ENCODE data around the gene NCAM1.

- TF ChIP-seq POLR2AphosphoS5 (IDR thresholded peaks at IDR 0.05): no peak
- TF ChIP-seq, protein P1, sequence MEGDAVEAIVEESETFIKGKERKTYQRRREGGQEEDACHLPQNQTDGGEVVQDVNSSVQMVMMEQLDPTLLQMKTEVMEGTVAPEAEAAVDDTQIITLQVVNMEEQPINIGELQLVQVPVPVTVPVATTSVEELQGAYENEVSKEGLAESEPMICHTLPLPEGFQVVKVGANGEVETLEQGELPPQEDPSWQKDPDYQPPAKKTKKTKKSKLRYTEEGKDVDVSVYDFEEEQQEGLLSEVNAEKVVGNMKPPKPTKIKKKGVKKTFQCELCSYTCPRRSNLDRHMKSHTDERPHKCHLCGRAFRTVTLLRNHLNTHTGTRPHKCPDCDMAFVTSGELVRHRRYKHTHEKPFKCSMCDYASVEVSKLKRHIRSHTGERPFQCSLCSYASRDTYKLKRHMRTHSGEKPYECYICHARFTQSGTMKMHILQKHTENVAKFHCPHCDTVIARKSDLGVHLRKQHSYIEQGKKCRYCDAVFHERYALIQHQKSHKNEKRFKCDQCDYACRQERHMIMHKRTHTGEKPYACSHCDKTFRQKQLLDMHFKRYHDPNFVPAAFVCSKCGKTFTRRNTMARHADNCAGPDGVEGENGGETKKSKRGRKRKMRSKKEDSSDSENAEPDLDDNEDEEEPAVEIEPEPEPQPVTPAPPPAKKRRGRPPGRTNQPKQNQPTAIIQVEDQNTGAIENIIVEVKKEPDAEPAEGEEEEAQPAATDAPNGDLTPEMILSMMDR (IDR thresholded peaks at IDR 0.05): no peak
- TF ChIP-seq POLR2A (IDR thresholded peaks at IDR 0.05): no peak
- TF ChIP-seq EP300 (IDR thresholded peaks at IDR 0.05): no peak
Observed at GRCh38 chr11:113111156-113111555, 149.9 kb downstream of the NCAM1 start.
